HepG2 (cell line): ENCODE results near the gene INSR.
A peak's percentile ranks its signal among the peaks of the same experiment; 100 is the strongest.

Source experiments
- ELF1 ChIP-seq: sonication (generic); formaldehyde crosslinking; IDR thresholded peaks from 2 replicates; pipeline ENCODE4 v1.4.0; 2020; ENCODE audit warnings: missing genetic modification reagents
- ELF3 ChIP-seq: IDR thresholded peaks from 2 replicates; pipeline ENCODE4 v1.6.1; 2016; ENCODE audit warnings: missing genetic modification reagents, missing compliant biosample characterization
- HBP1 ChIP-seq: IDR thresholded peaks from 2 replicates; pipeline ENCODE4 v1.6.1; 2016; ENCODE audit warnings: low read depth, control low read depth
- JUND ChIP-seq: sonication (generic); formaldehyde crosslinking; IDR thresholded peaks from 2 replicates; pipeline ENCODE4 v1.8.0; 2022; ENCODE audit warnings: mild to moderate bottlenecking, missing genetic modification reagents
- NFE2L1 ChIP-seq: sonication (generic); formaldehyde crosslinking; IDR thresholded peaks from 2 replicates; pipeline ENCODE4 v1.4.0; 2020; ENCODE audit warnings: missing genetic modification reagents, mild to moderate bottlenecking, borderline replicate concordance
- RERE ChIP-seq: IDR thresholded peaks from 2 replicates; pipeline ENCODE4 v1.6.1; 2016; ENCODE audit warnings: low read depth, missing genetic modification reagents, missing compliant biosample characterization
- SRSF4 ChIP-seq: fragments of 200-400 bp; formaldehyde crosslinking; IDR thresholded peaks from one replicate; pipeline ENCODE4 v1.6.1; 2018; ENCODE audit warnings: mild to moderate bottlenecking, low read depth, low read length, moderate library complexity; ENCODE audit not compliant: poor library complexity, severe bottlenecking
- TRIM22 ChIP-seq: fragments of 450-650 bp; IDR thresholded peaks from 2 replicates; pipeline ENCODE4 v1.6.1; 2017
- ZKSCAN1 ChIP-seq: fragments of 150-350 bp; IDR thresholded peaks from 2 replicates; pipeline ENCODE4 v1.6.1; 2014; ENCODE audit warnings: low read length

GRCh38 chr19:7295912-7296536 lies 1.8 kb upstream of the INSR start:
- no peak for TF ChIP-seq ELF1
- no peak for TF ChIP-seq SRSF4
- no peak for TF ChIP-seq JUND (CRISPR knock-in tag)
- TF ChIP-seq HBP1: no peak
- no peak for TF ChIP-seq RERE (CRISPR knock-in tag)
- TF ChIP-seq NFE2L1 (CRISPR knock-in tag): no peak
- peak; percentile 45 for TF ChIP-seq ELF3
- no peak for TF ChIP-seq TRIM22
- TF ChIP-seq ZKSCAN1: no peak
